ENCODE data around the gene HDAC11. TPM values are rescaled to one million over a fixed set of nuclear protein-coding genes. Genes with fewer than 3 reads are reported as not detected.
A peak's percentile ranks its signal among the peaks of the same experiment; 100 is the strongest.

Gene HDAC11
- total and polyA plus RNA-seq, 2 donors (not counting 1 experiment from before 2014, with no cell fraction given) = 5.2 to 23.1 TPM

DNA sequence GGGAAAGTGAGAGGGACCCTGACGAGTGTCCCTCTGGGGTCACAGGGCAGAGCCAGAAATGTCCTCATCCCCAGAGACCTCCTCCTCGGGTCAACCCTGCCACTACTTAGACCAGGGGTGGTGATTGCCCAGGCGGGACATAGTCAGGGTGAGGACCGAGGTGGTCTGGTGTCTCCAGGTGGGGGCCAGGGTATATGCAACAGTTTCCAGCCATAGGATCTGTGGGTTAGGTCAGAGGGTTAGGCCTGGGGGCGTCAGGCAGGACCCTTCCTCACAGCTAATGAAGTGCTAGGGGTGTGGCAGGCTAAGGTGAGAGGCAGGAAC, 46.5 kb downstream of the HDAC11 start:
- H2AFZ ChIP-seq (ENCODE audit: low read length) = no peak overlapping the region
- no peak for DNase-seq (ENCODE audit: low read depth in 2 of 2)
- H3K27ac ChIP-seq (ENCODE audit: insufficient read depth, low read length) = no peak overlapping the region
- H3K9me3 ChIP-seq (ENCODE audit: control insufficient read depth, insufficient read depth, low read depth, low read length) = no peaks in the 10 kb centered on the region
- H3K79me2 ChIP-seq (ENCODE audit: control insufficient read depth, insufficient read depth, low read length) = no peaks in the 10 kb centered on the region
- no peaks in the 10 kb centered on the region for H4K20me1 ChIP-seq (ENCODE audit: control insufficient read depth, extremely low read depth, insufficient read depth, low read length)
- no peaks in the 10 kb centered on the region for H3K36me3 ChIP-seq (ENCODE audit: control insufficient read depth, insufficient read depth, low read length)
- no peak overlapping the region for H3K4me3 ChIP-seq (replicated peaks in 1 of 4; ENCODE audit: control extremely low read depth in 1 of 4, insufficient read depth in 1 of 4, low read depth in 3 of 4, low read length in 4 of 4)
- H3K9ac ChIP-seq (ENCODE audit: insufficient read depth, low read length) = no peak overlapping the region
- H3K27me3 ChIP-seq (ENCODE audit: control insufficient read depth, insufficient read depth, low read length) = no peaks in the 10 kb centered on the region
- no peaks in the 10 kb centered on the region for H3K4me1 ChIP-seq (ENCODE audit: control insufficient read depth, extremely low read depth, insufficient read depth, low read length)
- no peak overlapping the region for H3K4me2 ChIP-seq (ENCODE audit: extremely low read depth, insufficient read depth, low read length)
- no peak for TF ChIP-seq EZH2 (IDR thresholded peaks at IDR 0.05; ENCODE audit: low read length, missing control alignments)
- TF ChIP-seq, protein P1, sequence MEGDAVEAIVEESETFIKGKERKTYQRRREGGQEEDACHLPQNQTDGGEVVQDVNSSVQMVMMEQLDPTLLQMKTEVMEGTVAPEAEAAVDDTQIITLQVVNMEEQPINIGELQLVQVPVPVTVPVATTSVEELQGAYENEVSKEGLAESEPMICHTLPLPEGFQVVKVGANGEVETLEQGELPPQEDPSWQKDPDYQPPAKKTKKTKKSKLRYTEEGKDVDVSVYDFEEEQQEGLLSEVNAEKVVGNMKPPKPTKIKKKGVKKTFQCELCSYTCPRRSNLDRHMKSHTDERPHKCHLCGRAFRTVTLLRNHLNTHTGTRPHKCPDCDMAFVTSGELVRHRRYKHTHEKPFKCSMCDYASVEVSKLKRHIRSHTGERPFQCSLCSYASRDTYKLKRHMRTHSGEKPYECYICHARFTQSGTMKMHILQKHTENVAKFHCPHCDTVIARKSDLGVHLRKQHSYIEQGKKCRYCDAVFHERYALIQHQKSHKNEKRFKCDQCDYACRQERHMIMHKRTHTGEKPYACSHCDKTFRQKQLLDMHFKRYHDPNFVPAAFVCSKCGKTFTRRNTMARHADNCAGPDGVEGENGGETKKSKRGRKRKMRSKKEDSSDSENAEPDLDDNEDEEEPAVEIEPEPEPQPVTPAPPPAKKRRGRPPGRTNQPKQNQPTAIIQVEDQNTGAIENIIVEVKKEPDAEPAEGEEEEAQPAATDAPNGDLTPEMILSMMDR (conservative IDR thresholded peaks at IDR 0.05 in 1 of 2, IDR thresholded peaks at IDR 0.05 in 1 of 2; ENCODE audit: low read depth in 1 of 2, low read length in 2 of 2) = no peak

DNA sequence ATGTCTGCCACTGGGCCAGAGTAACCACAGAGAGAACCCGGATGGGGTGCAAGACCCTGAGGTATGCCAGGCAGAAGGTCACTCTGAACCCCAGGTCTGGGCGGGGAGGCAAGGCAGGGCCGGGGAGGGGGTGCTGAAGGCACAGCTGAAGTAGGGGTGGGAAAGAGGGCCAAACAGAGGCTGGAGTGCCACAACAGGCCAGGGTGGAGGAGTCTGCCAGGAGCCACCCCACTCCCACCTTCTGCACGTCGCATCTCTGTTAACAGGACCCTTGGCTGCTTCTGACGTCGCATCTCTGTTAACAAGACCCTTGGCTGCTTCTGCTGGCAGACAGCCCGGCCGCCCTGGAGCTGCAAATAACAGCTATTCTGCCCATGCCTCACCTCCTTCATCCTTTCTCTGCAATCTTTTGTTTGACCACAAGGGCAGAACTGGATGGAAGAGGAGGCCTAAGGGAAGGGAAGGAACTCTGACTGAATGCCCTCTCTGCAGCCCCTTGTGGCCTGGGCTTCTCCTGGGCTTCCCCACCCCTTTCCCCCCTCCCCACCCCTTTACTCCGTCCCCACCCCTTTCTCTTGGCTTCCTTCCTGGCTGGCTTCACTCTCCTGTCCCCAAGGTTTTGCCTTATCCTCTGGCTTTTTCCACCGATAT, 48.2 kb downstream of the HDAC11 start:
- Histone ChIP-seq H3K9me3 (ENCODE audit: control insufficient read depth, insufficient read depth, low read depth, low read length) (no peaks in the 10 kb centered on the region), H3K27me3 (ENCODE audit: control insufficient read depth, insufficient read depth, low read length) (no peaks in the 10 kb centered on the region), H4K20me1 (ENCODE audit: control insufficient read depth, extremely low read depth, insufficient read depth, low read length) (no peaks in the 10 kb centered on the region), H3K4me3 (replicated peaks in 1 of 4; ENCODE audit: control extremely low read depth in 1 of 4, insufficient read depth in 1 of 4, low read depth in 3 of 4, low read length in 4 of 4) (no peak overlapping the region), H3K79me2 (ENCODE audit: control insufficient read depth, insufficient read depth, low read length) (no peaks in the 10 kb centered on the region), H2AFZ (ENCODE audit: low read length) (no peak overlapping the region), H3K4me1 (ENCODE audit: control insufficient read depth, extremely low read depth, insufficient read depth, low read length) (no peaks in the 10 kb centered on the region), H3K4me2 (ENCODE audit: extremely low read depth, insufficient read depth, low read length) (no peak overlapping the region), H3K27ac (ENCODE audit: insufficient read depth, low read length) (no peak overlapping the region), H3K9ac (ENCODE audit: insufficient read depth, low read length) (no peak overlapping the region), H3K36me3 (ENCODE audit: control insufficient read depth, insufficient read depth, low read length) (no peaks in the 10 kb centered on the region)
- no peak for TF ChIP-seq EZH2 (IDR thresholded peaks at IDR 0.05; ENCODE audit: low read length, missing control alignments)
- TF ChIP-seq, protein P1 (conservative IDR thresholded peaks at IDR 0.05 in 1 of 2, IDR thresholded peaks at IDR 0.05 in 1 of 2; ENCODE audit: low read depth in 1 of 2, low read length in 2 of 2) = peak in 1 of 2 donors; percentile 43
- no peak for DNase-seq (ENCODE audit: low read depth in 2 of 2)

DNA sequence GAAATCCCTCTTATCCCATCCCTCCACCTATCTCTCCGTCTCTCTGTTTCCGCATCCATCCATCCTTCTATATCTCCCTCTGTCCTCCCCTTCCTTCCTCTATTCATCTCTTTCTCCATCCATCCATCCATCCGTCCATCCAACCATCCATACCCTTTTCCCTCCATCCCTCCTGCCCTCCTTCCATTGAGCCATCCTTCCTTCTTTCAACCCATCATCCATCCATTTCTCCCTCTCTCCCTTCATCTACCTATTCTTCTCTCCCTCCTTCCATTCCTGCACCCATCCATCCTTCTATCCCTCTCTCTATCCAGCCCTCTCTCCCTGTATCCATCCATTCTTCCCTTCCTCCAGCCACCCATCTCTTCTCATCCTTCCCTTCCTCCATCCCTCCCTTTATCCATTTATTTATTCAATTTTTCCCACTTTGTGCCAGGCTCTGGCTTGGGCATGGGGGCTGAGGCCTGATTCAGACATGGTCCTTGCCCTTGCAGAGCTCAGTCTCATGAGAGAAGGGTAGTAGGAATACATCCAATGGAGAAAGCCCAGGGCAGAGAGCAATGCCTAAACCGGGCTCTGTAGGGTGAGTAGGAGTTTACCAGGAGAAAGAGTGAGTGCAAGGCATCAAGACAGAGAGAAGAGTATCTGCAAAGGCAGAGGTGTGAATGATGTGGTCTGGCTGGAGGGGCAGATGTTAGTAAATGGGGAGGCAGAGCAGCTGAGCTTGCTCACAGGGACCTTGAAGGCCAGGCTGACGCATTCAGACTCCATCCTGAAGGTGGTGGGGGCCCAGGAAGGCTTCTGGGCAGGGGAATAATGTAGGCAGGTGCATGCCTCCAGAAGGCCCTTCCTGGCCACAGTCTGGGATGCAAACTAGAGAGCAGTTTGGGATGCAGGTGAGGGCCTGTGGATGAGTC, 49.3 kb downstream of the HDAC11 start:
- no peak overlapping the region for H2AFZ ChIP-seq (ENCODE audit: low read length)
- no peak for DNase-seq (ENCODE audit: low read depth in 2 of 2)

More for the DNA sequence above, 49.3 kb downstream of the HDAC11 start:
- H3K27me3 ChIP-seq (ENCODE audit: control insufficient read depth, insufficient read depth, low read length) = no peaks in the 10 kb centered on the region
- H3K4me1 ChIP-seq (ENCODE audit: control insufficient read depth, extremely low read depth, insufficient read depth, low read length) = no peaks in the 10 kb centered on the region
- H3K4me2 ChIP-seq (ENCODE audit: extremely low read depth, insufficient read depth, low read length) = no peak overlapping the region
- H3K9me3 ChIP-seq (ENCODE audit: control insufficient read depth, insufficient read depth, low read depth, low read length) = no peaks in the 10 kb centered on the region
- H4K20me1 ChIP-seq (ENCODE audit: control insufficient read depth, extremely low read depth, insufficient read depth, low read length) = no peaks in the 10 kb centered on the region
- no peaks in the 10 kb centered on the region for H3K79me2 ChIP-seq (ENCODE audit: control insufficient read depth, insufficient read depth, low read length)
- no peak overlapping the region for H3K4me3 ChIP-seq (replicated peaks in 1 of 4; ENCODE audit: control extremely low read depth in 1 of 4, insufficient read depth in 1 of 4, low read depth in 3 of 4, low read length in 4 of 4)
- H3K27ac ChIP-seq (ENCODE audit: insufficient read depth, low read length) = no peak overlapping the region
- H3K9ac ChIP-seq (ENCODE audit: insufficient read depth, low read length) = no peak overlapping the region
- H3K36me3 ChIP-seq (ENCODE audit: control insufficient read depth, insufficient read depth, low read length) = no peaks in the 10 kb centered on the region
- TF ChIP-seq, protein P1 (conservative IDR thresholded peaks at IDR 0.05 in 1 of 2, IDR thresholded peaks at IDR 0.05 in 1 of 2; ENCODE audit: low read depth in 1 of 2, low read length in 2 of 2) = peak in 1 of 2 donors; percentile 2
- no peak for TF ChIP-seq EZH2 (IDR thresholded peaks at IDR 0.05; ENCODE audit: low read length, missing control alignments)

Measured in fibroblast of lung (primary cell).